ENCODE data around the gene GGPS1. TPM values are rescaled to one million over a fixed set of nuclear protein-coding genes. Genes with fewer than 3 reads are reported as not detected.

The GGPS1 gene
- polyA plus RNA-seq, 1 donor from 2014 or later, result 71.9 TPM

- H3F3A ChIP-seq (ENCODE audit: insufficient read depth, low read length, poor library complexity, severe bottlenecking), result no peaks in the 10 kb centered on the region
- no peak overlapping the region for H3K4me3 ChIP-seq (ENCODE audit: low read length)
- no peaks in the 10 kb centered on the region for H3K9me3 ChIP-seq (ENCODE audit: low read length)
- no peak overlapping the region for H3K27ac ChIP-seq (ENCODE audit: low read length)
- no peaks in the 10 kb centered on the region for H3K9me2 ChIP-seq (ENCODE audit: insufficient read depth, low read length)
- no peak overlapping the region for H2AFZ ChIP-seq (ENCODE audit: low read depth, low read length)
- H4K20me1 ChIP-seq (ENCODE audit: insufficient read depth), result peaks cover 23% of the 10 kb centered on the region
- H3K27me3 ChIP-seq (ENCODE audit: insufficient read depth, low read depth, low read length), result no peaks in the 10 kb centered on the region
- no peaks in the 10 kb centered on the region for H3K36me3 ChIP-seq (ENCODE audit: insufficient read depth, low read length)
- TF ChIP-seq POLR2AphosphoS5 (IDR thresholded peaks at IDR 0.05) (no peak), RAD21 (conservative IDR thresholded peaks at IDR 0.05) (no peak), TAF1 (IDR thresholded peaks at IDR 0.05; ENCODE audit: low read depth) (no peak)
- H3K9ac ChIP-seq (ENCODE audit: low read length), result no peak overlapping the region
- no peak overlapping the region for H3K4me2 ChIP-seq (ENCODE audit: low read length)
- peaks cover 86% of the 10 kb centered on the region for H3K79me2 ChIP-seq (replicated peaks; ENCODE audit: insufficient read depth, low read length)
Observed at GRCh38 chr1:235313931-235314678, 14.3 kb upstream of the GGPS1 start.

- Histone ChIP-seq H4K20me1 (ENCODE audit: insufficient read depth) (peaks cover 25% of the 10 kb centered on the region), H3K9me3 (ENCODE audit: low read length) (no peaks in the 10 kb centered on the region), H3F3A (ENCODE audit: insufficient read depth, low read length, poor library complexity, severe bottlenecking) (no peaks in the 10 kb centered on the region)
Observed at GRCh38 chr1:235315173-235315572, 13.2 kb upstream of the GGPS1 start.

More at GRCh38 chr1:235315173-235315572, 13.2 kb upstream of the GGPS1 start:
- H3K27me3 ChIP-seq (ENCODE audit: insufficient read depth, low read depth, low read length), result no peaks in the 10 kb centered on the region
- H3K4me3 ChIP-seq (ENCODE audit: low read length), result no peak overlapping the region
- H3K36me3 ChIP-seq (ENCODE audit: insufficient read depth, low read length), result no peaks in the 10 kb centered on the region
- TF ChIP-seq CTCF (IDR thresholded peaks at IDR 0.05; ENCODE audit: poor library complexity, severe bottlenecking), result no peak
- no peak for TF ChIP-seq SMC3 (conservative IDR thresholded peaks at IDR 0.05; ENCODE audit: poor library complexity)
- TF ChIP-seq EP300 (conservative IDR thresholded peaks at IDR 0.05; ENCODE audit: poor library complexity, severe bottlenecking), result no peak
- no peak for TF ChIP-seq REST (IDR thresholded peaks at IDR 0.05; ENCODE audit: borderline replicate concordance)
- no peak for TF ChIP-seq TAF1 (IDR thresholded peaks at IDR 0.05; ENCODE audit: low read depth)
- TF ChIP-seq RAD21 (conservative IDR thresholded peaks at IDR 0.05), result no peak
- no peak for TF ChIP-seq MXI1 (conservative IDR thresholded peaks at IDR 0.05; ENCODE audit: poor library complexity, severe bottlenecking)
- no peak for TF ChIP-seq EZH2 (IDR thresholded peaks at IDR 0.05; ENCODE audit: borderline replicate concordance, insufficient read depth, low read length, poor library complexity, severe bottlenecking)
- no peak for TF ChIP-seq POLR2AphosphoS5 (IDR thresholded peaks at IDR 0.05)
- no peak overlapping the region for H3K4me2 ChIP-seq (ENCODE audit: low read length)
- peaks cover 93% of the 10 kb centered on the region for H3K79me2 ChIP-seq (replicated peaks; ENCODE audit: insufficient read depth, low read length)
- no peak overlapping the region for H3K27ac ChIP-seq (ENCODE audit: low read length)
- H3K9me2 ChIP-seq (ENCODE audit: insufficient read depth, low read length), result no peaks in the 10 kb centered on the region
- H2AFZ ChIP-seq (ENCODE audit: low read depth, low read length), result no peak overlapping the region
- H3K9ac ChIP-seq (ENCODE audit: low read length), result no peak overlapping the region
